Central memory CD8-positive, alpha-beta T cell (primary cell): ENCODE measurements around the gene SMIM9.
A peak's percentile ranks its signal among the peaks of the same experiment; 100 is the strongest.

Experiments used
- ATAC-seq: fragments of 150-1000 bp; cut with Tn5 transposase; replicated peaks from 2 replicates; pipeline ENCODE4 v1.10.0; 2022; ENCODE audit warnings: mild to moderate bottlenecking, moderate FRiP score, moderate number of reproducible peaks; ENCODE audit not compliant: poor library complexity, severe bottlenecking; ENCODE audit errors: extremely low read depth
- DNase-seq, 2 donors: peaks; one replicate each; pipeline ENCODE4 v3.0.0; 2021; ENCODE audit warnings: low spot score in 2 of 2
- H3K27ac Mint-ChIP-seq: one replicate; pipeline ENCODE4 v1.8.0; 2022; ENCODE audit warnings: low read depth, mild to moderate bottlenecking, moderate library complexity, mixed read lengths
- H3K27me3 Mint-ChIP-seq: one replicate; pipeline ENCODE4 v1.8.0; 2022; ENCODE audit warnings: mixed read lengths
- H3K36me3 Mint-ChIP-seq: one replicate; pipeline ENCODE4 v1.8.0; 2022; ENCODE audit warnings: mild to moderate bottlenecking, moderate library complexity, mixed read lengths; ENCODE audit not compliant: insufficient read depth
- H3K4me1 Mint-ChIP-seq: one replicate; pipeline ENCODE4 v1.8.0; 2022; ENCODE audit warnings: mixed read lengths
- H3K4me3 Mint-ChIP-seq: one replicate; pipeline ENCODE4 v1.8.0; 2022; ENCODE audit warnings: mild to moderate bottlenecking, moderate library complexity, mixed read lengths
- H3K9me3 Mint-ChIP-seq: one replicate; pipeline ENCODE4 v1.8.0; 2022; ENCODE audit warnings: mixed read lengths

The SMIM9 gene

GRCh38 chrX:154791939-154792338 is 42.5 kb downstream of the SMIM9 start:
- Mint-ChIP-seq H3K9me3 (no peaks in the 10 kb centered on the region), H3K27me3 (no peaks in the 10 kb centered on the region), H3K36me3 (no peaks in the 10 kb centered on the region), H3K4me3 (no peak overlapping the region), H3K4me1 (no peaks in the 10 kb centered on the region), H3K27ac (no peak overlapping the region)
- ATAC-seq (no peak), DNase-seq (no peak)

GRCh38 chrX:154791467-154791866 is 43.0 kb downstream of the SMIM9 start:
- ATAC-seq, result no peak
- no peaks in the 10 kb centered on the region for H3K4me1 Mint-ChIP-seq
- no peaks in the 10 kb centered on the region for H3K27me3 Mint-ChIP-seq
- no peaks in the 10 kb centered on the region for H3K36me3 Mint-ChIP-seq
- DNase-seq, result no peak
- no peak overlapping the region for H3K27ac Mint-ChIP-seq
- no peak overlapping the region for H3K4me3 Mint-ChIP-seq
- no peaks in the 10 kb centered on the region for H3K9me3 Mint-ChIP-seq

GRCh38 chrX:154785716-154786115 is 48.7 kb downstream of the SMIM9 start:
- H3K27me3 Mint-ChIP-seq, result no peaks in the 10 kb centered on the region
- no peak overlapping the region for H3K27ac Mint-ChIP-seq
- no peaks in the 10 kb centered on the region for H3K9me3 Mint-ChIP-seq
- no peak for DNase-seq
- H3K4me3 Mint-ChIP-seq, result no peak overlapping the region
- ATAC-seq, result no peak
- no peaks in the 10 kb centered on the region for H3K36me3 Mint-ChIP-seq
- peaks cover 4% of the 10 kb centered on the region for H3K4me1 Mint-ChIP-seq

- Mint-ChIP-seq H3K4me1 (peaks cover 4% of the 10 kb centered on the region), H3K27me3 (no peaks in the 10 kb centered on the region), H3K4me3 (peak overlapping the region; percentile 45), H3K36me3 (no peaks in the 10 kb centered on the region), H3K9me3 (no peaks in the 10 kb centered on the region), H3K27ac (no peak overlapping the region)
- no peak for DNase-seq
- no peak for ATAC-seq
These were observed 50.1 kb downstream of the SMIM9 start for GRCh38 chrX:154784149-154784995.

- Mint-ChIP-seq H3K4me1 (peaks cover 6% of the 10 kb centered on the region), H3K27ac (no peak overlapping the region), H3K4me3 (no peak overlapping the region), H3K27me3 (no peaks in the 10 kb centered on the region), H3K9me3 (no peaks in the 10 kb centered on the region), H3K36me3 (peaks cover 14% of the 10 kb centered on the region)
- ATAC-seq (no peak), DNase-seq (no peak)
These were observed 53.5 kb downstream of the SMIM9 start for GRCh38 chrX:154780968-154781367.

- Mint-ChIP-seq H3K4me1 (peaks cover 6% of the 10 kb centered on the region), H3K27me3 (no peaks in the 10 kb centered on the region), H3K4me3 (no peak overlapping the region), H3K36me3 (peaks cover 23% of the 10 kb centered on the region), H3K9me3 (no peaks in the 10 kb centered on the region), H3K27ac (no peak overlapping the region)
- ATAC-seq (no peak), DNase-seq (no peak)
These were observed 55.2 kb downstream of the SMIM9 start for GRCh38 chrX:154779261-154779660.

GRCh38 chrX:154776753-154777152 is 57.7 kb downstream of the SMIM9 start:
- ATAC-seq (no peak), DNase-seq (no peak)
- no peak overlapping the region for H3K27ac Mint-ChIP-seq
- peaks cover 4% of the 10 kb centered on the region for H3K4me1 Mint-ChIP-seq
- H3K36me3 Mint-ChIP-seq, result peaks cover 39% of the 10 kb centered on the region
- H3K9me3 Mint-ChIP-seq, result no peaks in the 10 kb centered on the region
- H3K27me3 Mint-ChIP-seq, result no peaks in the 10 kb centered on the region
- H3K4me3 Mint-ChIP-seq, result no peak overlapping the region

GRCh38 chrX:154775419-154776349 is 58.8 kb downstream of the SMIM9 start:
- Mint-ChIP-seq H3K27ac (no peak overlapping the region), H3K27me3 (no peaks in the 10 kb centered on the region), H3K36me3 (peaks cover 44% of the 10 kb centered on the region), H3K4me3 (no peak overlapping the region), H3K4me1 (peaks cover 10% of the 10 kb centered on the region), H3K9me3 (no peaks in the 10 kb centered on the region)
- no peak for DNase-seq
- no peak for ATAC-seq

- Mint-ChIP-seq H3K36me3 (peaks cover 47% of the 10 kb centered on the region), H3K27me3 (no peaks in the 10 kb centered on the region), H3K9me3 (no peaks in the 10 kb centered on the region), H3K4me1 (peaks cover 10% of the 10 kb centered on the region), H3K27ac (no peak overlapping the region), H3K4me3 (no peak overlapping the region)
- DNase-seq (no peak), ATAC-seq (no peak)
These were observed 59.8 kb downstream of the SMIM9 start for GRCh38 chrX:154774622-154775021.
